ENCODE results near the gene AKTIP. TPM values are rescaled to one million over a fixed set of nuclear protein-coding genes. Genes with fewer than 3 reads are reported as not detected.

AKTIP gene
- total RNA-seq, 1 experiment from 2014 or later: 23.5 TPM

GRCh38 chr16:53476867-53477266 lies 26.1 kb downstream of the AKTIP start:
- CTCF ChIA-PET: no interaction called here
- Histone ChIP-seq H3K79me2 (ENCODE audit: insufficient read depth, low read length) (no peaks in the 10 kb centered on the region), H3K36me3 (ENCODE audit: control insufficient read depth in 1 of 2, insufficient read depth in 2 of 2, low read length in 2 of 2) (peaks cover 3 to 11% of the 10 kb centered on the region in 2 experiments; a peak in 2 of 4 replicates), H3K27me3 (ENCODE audit: insufficient read depth, low read length) (no peaks in the 10 kb centered on the region), H3K4me3 (replicated peaks in 1 of 2; ENCODE audit: low read depth in 1 of 2, low read length in 2 of 2) (no peak overlapping the region), H3K9ac (ENCODE audit: low read length) (no peak overlapping the region), H3K27ac (ENCODE audit: low read depth, low read length) (no peak overlapping the region), H2AFZ (ENCODE audit: low read depth, low read length, poor library complexity, severe bottlenecking) (no peak overlapping the region), H3K4me1 (ENCODE audit: control insufficient read depth in 1 of 2, insufficient read depth in 2 of 2, low read length in 2 of 2) (no peaks in the 10 kb centered on the region), H3K9me3 (ENCODE audit: control insufficient read depth in 1 of 2, insufficient read depth in 1 of 2, low read depth in 1 of 2, low read length in 2 of 2) (no peaks in the 10 kb centered on the region), H4K20me1 (ENCODE audit: insufficient read depth) (no peaks in the 10 kb centered on the region), H3K9me2 (ENCODE audit: insufficient read depth) (no peaks in the 10 kb centered on the region), H3K4me2 (ENCODE audit: low read length) (no peak overlapping the region)
- RAD21 ChIA-PET (ENCODE audit: low non-redundant PET in 1 of 2, low total read pairs in 2 of 2, uncharacterized antibody in 2 of 2, unreplicated experiment in 2 of 2): no interaction called here
- no peak for TF ChIP-seq ELF1 (IDR thresholded peaks at IDR 0.05; ENCODE audit: borderline replicate concordance, low read depth)
- TF ChIP-seq POLR2AphosphoS5 (IDR thresholded peaks at IDR 0.05; ENCODE audit: low read depth, low read length): no peak
- TF ChIP-seq CEBPB (IDR thresholded peaks at IDR 0.05; ENCODE audit: low read depth): no peak
- TF ChIP-seq MAX (IDR thresholded peaks at IDR 0.05): no peak
- TF ChIP-seq ZBTB33 (IDR thresholded peaks at IDR 0.05; ENCODE audit: extremely low read depth, insufficient replicate concordance, low read length): no peak
- TF ChIP-seq JUND (IDR thresholded peaks at IDR 0.05): no peak
- TF ChIP-seq FOSL1 (IDR thresholded peaks at IDR 0.05; ENCODE audit: low read depth): no peak
- no peak for TF ChIP-seq REST (IDR thresholded peaks at IDR 0.05; ENCODE audit: low read depth)
- TF ChIP-seq EZH2 (IDR thresholded peaks at IDR 0.05): no peak
- TF ChIP-seq RAD21 (IDR thresholded peaks at IDR 0.05; ENCODE audit: low read depth): no peak
- TF ChIP-seq EZH2phosphoT487 (IDR thresholded peaks at IDR 0.05; ENCODE audit: borderline replicate concordance): no peak
- TF ChIP-seq ZNF274 (IDR thresholded peaks at IDR 0.05; ENCODE audit: low read depth, low read length): no peak
- TF ChIP-seq ATF3 (IDR thresholded peaks at IDR 0.05): no peak
- BruUV-seq (replicated peaks): no TSS peak
- intact Hi-C loops (cut with micrococcal nuclease): no loop called here
- DNase-seq (ENCODE audit: low read depth, low spot score): no peak
- ATAC-seq: no peak
- POLR2A ChIA-PET: no interaction called here
